Kidney epithelial cell (primary cell): ENCODE results near the gene OPRD1. TPM values are rescaled to one million over a fixed set of nuclear protein-coding genes. Genes with fewer than 3 reads are reported as not detected.

Experiments used
- DNase-seq: peaks from one replicate; pipeline ENCODE4 v3.0.0-alpha.2; 2010; ENCODE audit warnings: low read depth
- H3K27me3 ChIP-seq: 2 replicates; pipeline ENCODE4 v1.6.0; 2011; ENCODE audit warnings: low read length; ENCODE audit not compliant: control insufficient read depth, insufficient read depth
- H3K36me3 ChIP-seq: 2 replicates; pipeline ENCODE4 v1.5.1; 2011; ENCODE audit warnings: low read length; ENCODE audit not compliant: control insufficient read depth, insufficient read depth
- H3K4me3 ChIP-seq: 2 replicates; pipeline ENCODE4 v1.5.1; 2011; ENCODE audit warnings: low read depth, mild to moderate bottlenecking, control low read depth, low read length
- CTCF ChIP-seq: IDR thresholded peaks from 2 replicates; pipeline ENCODE4 v1.5.1; 2011; ENCODE audit warnings: mild to moderate bottlenecking, moderate library complexity, low read length, control low read depth, inconsistent platforms; ENCODE audit not compliant: insufficient read depth, poor library complexity, severe bottlenecking
- total RNA-seq: library from RNA; depleted of rRNA; stranded (reverse); fragments of >200 nt; gene quantifications from 2 replicates; pipeline ENCODE4 v1.2.3, GENCODE V29; 2015

The OPRD1 gene
- total RNA-seq, 1 donor from 2014 or later = 0.21 TPM

- no peak for TF ChIP-seq CTCF
- H3K36me3 ChIP-seq = no peaks in the 10 kb centered on the region
- H3K27me3 ChIP-seq = no peaks in the 10 kb centered on the region
- H3K4me3 ChIP-seq = peak overlapping the region; percentile 15
- no peak for DNase-seq
These were observed 36.6 kb upstream of the OPRD1 start for GRCh38 chr1:28775121-28775942.

GRCh38 chr1:28776341-28776740 lies 35.6 kb upstream of the OPRD1 start:
- no peak for DNase-seq
- no peak for TF ChIP-seq CTCF
- H3K4me3 ChIP-seq = no peak overlapping the region
- H3K27me3 ChIP-seq = no peaks in the 10 kb centered on the region
- no peaks in the 10 kb centered on the region for H3K36me3 ChIP-seq

GRCh38 chr1:28778021-28778420 lies 33.9 kb upstream of the OPRD1 start:
- H3K27me3 ChIP-seq = no peaks in the 10 kb centered on the region
- TF ChIP-seq CTCF = no peak
- H3K4me3 ChIP-seq = no peak overlapping the region
- no peak for DNase-seq
- no peaks in the 10 kb centered on the region for H3K36me3 ChIP-seq

GRCh38 chr1:28779751-28780408 lies 32.1 kb upstream of the OPRD1 start:
- DNase-seq = no peak
- Histone ChIP-seq H3K27me3 (no peaks in the 10 kb centered on the region), H3K36me3 (no peaks in the 10 kb centered on the region), H3K4me3 (no peak overlapping the region)
- TF ChIP-seq CTCF = no peak

- no peaks in the 10 kb centered on the region for H3K27me3 ChIP-seq
- DNase-seq = no peak
- TF ChIP-seq CTCF = no peak
- H3K36me3 ChIP-seq = no peaks in the 10 kb centered on the region
- H3K4me3 ChIP-seq = no peak overlapping the region
These were observed 30.7 kb upstream of the OPRD1 start for GRCh38 chr1:28781305-28781704.
